Stimulated activated CD4-positive, alpha-beta T cell treated with anti-CD3 and anti-CD28 coated beads, Interleukin-15, amount 100 ng/mL, for 24 hours (primary cell): ENCODE results near the gene TMIGD1.
A peak's percentile ranks its signal among the peaks of the same experiment; 100 is the strongest.

Source experiments
- DNase-seq: peaks from one replicate; pipeline ENCODE4 v3.0.0-alpha.2; 2020

TMIGD1 gene

DNA sequence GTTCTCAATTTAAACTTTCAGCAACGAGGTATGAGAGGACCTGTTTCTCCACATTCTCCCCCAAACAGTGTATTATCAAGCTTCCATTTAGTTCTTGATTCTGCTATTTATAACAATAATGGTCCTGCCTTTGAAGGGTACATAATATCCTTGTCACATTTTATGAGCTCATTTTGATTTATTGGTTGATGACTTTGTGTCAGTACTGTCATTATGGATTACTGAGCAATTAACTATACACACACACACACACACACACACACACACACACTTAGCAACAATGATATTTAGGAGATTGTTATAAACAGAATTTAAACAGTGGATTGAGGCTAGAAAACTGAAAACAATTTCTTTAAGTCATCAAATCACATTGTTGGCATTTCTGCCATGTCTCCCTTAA, 7.0 kb downstream of the TMIGD1 start:
- DNase-seq = no peak

DNA sequence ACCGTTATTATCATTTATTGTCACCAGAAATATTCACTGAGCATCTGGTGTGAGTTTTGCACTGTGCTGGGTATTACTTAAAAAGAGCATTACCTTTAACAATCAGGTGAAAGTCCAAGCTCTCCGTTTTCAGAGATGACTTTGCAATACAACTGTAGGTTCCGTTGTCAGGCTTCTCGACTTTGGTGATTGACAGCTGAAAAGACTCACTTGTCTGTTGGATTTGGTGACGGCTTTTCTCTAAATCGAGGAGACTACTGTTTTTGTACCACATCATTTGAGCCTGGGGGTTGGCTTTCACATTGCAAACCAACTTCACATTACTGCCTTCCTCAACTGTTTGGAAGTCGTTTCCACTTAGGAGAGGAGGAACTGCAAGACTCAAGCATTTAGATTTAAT, 9.1 kb downstream of the TMIGD1 start:
- no peak for DNase-seq

DNA sequence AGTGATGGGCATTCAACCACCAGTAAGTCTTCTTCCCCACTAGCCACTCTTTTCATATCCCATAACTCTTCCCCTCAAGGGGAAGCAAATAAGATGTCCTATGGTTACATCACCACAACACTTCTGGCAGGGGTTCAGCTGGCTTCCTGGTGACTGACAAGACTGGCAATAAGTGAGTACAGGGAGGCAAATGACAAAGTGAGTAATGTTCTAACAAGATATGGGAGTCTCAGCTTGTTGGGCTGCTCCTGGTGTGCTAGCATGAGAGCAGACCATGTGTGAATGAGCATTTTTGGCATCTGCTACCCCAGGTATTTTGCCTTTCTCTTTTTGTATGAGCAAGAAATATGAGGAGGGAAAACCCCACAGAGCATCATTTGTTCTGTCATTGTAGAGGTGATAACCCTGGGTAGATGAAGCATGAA, 9.9 kb downstream of the TMIGD1 start:
- peak; percentile 48 for DNase-seq

DNA sequence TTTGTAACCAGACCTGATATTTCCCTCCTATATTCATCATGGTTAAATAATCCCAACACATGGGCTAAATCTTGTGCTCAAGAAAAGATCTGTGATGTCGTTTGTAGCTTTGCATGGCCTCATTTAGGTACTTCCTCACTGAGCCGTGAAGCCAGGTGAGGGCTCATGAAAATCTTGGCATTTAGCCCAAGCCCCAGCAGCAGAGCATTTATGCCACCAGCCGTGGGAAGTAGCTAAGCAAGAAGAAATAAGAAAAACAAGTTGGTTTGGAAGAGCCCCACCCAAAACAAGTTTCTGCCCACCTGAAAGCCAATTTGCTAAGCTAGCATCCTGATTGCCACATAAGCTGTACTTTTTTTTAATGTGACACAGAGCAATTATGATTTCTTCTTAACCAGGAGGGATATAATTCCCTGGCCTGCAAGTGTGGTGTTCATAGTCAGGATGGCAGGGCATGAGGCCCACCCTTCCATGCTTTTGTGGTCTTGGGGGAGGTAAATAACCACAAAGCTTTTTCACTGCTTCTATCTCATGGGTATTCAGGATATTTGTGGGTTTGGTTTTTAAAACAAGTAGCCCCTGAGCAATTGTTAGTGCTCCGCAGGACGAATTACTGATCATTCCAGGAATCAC, 10.5 kb downstream of the TMIGD1 start:
- DNase-seq = no peak

DNA sequence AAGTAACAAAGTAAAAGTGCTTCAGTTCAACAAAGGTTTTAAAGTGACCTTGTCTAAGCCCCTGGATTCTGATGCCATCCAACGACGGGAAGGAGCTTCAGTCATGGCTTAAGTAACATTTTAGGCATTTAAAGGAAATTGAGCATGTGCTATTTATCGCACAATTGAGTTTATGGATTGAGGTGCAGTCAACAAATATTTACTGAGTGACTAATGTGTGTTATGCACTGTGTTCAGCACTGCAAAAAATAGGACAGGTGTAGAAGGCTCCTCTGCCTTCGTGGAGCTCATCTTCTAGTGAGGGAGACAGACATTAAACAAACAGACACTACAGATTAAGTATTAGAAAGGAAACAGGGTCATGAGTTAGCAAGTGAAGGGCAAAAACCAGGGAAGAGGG, 12.5 kb downstream of the TMIGD1 start:
- DNase-seq = no peak

DNA sequence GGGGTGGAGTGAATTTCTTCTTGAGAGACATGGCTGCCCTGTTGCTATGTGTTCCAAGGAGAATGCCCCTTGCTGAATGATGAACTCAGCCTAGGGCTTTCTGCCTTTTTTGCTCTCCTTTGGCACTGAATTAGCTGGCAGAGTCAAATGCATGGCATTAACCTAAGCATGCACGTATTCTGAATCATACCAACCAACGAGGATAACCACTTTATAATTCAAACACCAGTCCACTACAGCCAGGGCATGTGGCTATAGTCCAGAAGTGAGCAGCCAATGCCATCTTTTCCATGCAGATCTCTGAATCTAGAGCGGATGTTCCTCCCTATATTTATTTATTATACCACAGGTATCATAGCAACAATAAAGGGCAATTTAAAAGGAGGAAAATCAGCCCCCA, 15.7 kb downstream of the TMIGD1 start:
- no peak for DNase-seq

DNA sequence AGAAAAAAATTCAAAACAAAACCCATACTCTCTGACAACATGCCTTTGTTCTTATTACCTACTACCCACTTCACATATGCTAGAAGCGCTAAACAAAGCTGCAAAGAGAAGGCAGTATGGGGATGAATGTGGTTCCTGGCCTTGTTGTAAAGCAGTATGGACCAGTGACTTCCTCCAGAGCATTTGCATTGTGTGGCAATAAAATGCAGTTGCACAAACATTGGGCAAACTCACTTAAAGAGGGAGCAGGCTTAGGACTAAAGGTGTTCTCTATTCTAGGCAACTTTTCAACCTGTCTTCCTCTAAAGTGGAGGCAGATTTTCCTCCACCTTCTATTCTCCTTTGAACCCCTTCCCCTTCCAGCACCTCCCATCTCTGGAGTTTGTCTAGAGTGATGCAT, 17.1 kb downstream of the TMIGD1 start:
- no peak for DNase-seq

DNA sequence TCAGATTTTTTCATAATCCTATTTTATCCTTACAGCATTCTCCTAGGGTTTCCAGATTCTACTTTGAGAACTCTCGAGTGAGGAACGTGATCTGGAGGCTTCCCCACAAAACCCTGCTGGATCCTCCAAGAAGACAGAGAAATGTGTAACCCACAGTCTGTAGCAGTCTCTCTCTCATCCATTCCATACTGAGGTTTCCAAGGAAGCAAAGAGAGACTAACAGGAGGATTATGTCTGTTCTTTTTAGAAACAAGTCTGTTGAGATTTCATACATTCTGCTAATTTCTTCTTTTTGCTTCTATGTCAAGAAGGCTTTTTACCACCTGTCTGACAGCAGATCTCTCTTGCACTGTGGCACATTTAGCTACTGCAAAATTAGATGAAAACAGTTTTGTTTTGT, 18.8 kb downstream of the TMIGD1 start:
- no peak for DNase-seq

DNA sequence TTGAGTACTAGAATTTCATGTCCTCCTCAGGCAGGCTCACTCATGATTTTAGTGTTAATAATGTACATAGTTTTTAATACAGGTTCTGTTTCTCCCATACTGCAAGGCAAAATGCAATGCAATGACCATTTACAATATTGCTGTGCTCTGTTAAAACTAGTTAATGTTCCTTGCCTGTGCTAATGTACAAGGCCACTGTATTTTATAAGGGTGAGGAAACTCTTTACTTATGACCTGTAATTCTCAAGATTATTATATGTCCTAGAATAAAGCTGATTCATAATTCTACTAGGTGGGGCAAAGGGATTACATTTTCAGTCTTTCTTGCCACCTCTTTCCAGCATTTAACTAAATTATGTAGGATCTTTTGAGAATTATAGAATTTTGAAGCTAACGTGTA, 19.4 kb downstream of the TMIGD1 start:
- no peak for DNase-seq

DNA sequence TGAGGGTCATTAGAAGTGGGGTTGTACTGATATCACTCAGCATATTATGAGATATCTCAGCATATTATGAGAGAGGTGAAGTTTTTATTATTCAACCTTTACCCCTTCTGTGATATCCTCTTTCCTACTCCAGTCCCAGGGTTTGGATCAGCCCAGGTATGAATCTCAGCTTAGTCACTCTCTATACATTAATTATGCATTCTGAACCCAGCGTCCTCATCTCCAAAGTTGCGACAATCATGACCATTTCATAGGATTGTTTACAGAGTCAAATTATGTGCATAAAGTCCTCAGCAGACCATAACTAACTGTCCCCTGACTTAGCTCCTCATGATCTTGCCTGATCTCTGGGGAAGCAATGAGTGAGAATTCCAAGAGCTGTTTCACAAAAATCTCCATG, 21.6 kb downstream of the TMIGD1 start:
- no peak for DNase-seq

DNA sequence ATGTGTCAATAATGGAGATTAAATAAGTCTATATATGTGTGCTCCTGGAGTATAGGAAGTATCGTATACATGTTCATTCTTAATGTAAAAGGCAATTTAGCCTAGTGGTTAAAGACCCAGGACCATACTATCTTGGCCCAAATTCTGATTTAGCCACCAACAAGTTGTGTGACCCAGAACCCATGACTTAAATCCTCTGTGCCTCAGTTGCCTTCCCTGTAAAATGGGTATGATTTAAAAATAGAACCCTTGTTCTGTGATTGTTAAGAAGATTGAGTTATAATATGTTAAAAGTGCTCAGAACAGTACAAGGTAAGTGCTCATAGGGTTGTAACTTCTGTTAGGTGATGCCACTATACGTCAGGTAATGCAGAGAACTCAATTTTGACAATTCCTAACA, 23.3 kb downstream of the TMIGD1 start:
- DNase-seq = no peak

DNA sequence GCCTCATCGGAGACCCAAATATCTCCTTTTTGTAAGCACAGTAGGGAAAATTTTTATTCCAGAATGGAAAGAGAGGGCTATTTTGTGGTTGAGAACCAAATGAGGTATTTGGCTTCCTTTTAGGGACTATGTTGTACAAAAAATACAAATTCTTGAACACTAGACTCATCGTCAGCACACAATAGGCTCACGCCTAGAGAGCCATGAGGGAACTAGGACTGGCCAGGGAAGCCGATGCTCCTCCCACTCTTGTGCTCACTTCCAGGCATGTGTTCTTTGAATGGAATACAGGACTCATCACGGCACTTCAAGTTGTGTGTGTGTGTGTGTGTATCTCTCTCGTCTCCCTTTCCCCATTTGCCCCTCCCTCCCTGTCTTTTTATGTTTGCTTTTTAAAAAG, 24.3 kb downstream of the TMIGD1 start:
- no peak for DNase-seq

DNA sequence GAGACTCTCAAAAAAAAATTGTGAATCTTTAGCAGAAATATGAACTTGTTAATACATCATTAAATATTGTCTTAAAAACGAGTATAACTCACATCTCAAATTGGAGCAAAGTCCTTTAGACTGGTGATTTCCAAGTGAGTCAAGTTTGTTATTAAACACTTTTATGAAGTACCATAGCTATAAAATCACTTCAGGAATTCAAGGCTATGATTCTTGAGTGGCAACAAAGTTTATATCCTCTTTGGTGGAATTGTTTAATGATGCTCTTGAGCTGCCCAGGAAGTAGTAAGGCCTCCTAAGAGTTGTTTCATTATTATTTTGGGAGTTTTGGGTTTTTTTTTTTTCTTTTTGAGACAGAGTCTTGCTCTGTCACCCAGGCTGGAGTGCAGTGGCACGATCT, 25.5 kb downstream of the TMIGD1 start:
- no peak for DNase-seq

DNA sequence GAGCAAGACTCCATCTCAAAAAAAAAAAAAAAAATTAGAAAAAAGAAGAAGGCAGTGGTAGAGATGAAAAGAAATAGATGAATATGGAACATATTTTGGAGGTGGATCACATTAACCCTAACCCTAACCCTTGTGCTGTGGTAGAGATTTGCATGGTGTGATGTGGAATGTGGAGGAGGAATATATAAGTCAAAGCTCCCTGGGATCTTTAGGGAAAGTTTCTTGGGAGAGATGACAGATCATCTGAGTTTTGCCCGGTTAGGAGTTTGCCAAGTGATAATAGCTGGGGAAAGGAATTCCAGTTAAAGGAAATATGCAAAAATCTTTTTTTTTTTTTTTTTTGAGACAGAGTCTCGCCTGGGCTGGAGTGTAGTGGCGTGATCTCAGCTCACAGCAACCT, 29.1 kb downstream of the TMIGD1 start:
- no peak for DNase-seq

DNA sequence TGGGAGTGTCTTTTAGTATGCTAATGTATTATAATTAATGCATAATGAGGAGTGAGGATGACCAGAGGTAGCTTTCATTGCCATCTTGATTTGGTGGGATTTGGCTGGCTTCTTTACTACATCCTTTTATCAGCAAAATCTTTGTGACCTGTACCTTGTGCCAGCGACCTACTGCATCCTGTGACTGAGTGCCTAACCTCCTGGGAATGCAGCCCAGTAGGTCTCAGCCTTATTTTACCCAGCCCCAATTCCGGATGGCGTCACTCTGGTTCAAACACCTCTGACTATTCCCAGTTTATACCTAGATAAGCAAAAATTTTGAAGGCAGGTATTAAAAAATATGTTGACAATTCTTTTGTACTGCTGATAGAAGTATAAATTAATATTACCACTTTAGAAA, 31.6 kb downstream of the TMIGD1 start:
- DNase-seq = no peak

DNA sequence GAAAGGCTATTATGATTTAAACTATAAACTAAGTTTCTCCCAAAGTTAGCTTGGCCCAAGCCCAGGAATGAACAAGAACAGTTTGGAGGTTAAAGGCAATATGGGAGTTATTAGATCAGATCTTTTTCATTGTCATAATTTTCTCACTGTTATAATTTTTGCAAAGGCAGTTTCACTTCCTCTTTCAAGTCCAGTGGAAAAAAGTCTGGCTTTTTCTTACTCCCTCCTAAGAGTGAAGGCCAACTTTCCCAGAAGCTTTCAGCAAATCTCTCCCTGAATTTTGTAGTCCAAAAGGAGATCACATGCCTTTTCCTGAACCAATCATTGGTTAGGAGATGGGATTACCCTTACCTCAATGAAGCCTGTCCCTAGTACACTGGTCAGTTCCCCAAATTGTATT, 33.0 kb downstream of the TMIGD1 start:
- no peak for DNase-seq

DNA sequence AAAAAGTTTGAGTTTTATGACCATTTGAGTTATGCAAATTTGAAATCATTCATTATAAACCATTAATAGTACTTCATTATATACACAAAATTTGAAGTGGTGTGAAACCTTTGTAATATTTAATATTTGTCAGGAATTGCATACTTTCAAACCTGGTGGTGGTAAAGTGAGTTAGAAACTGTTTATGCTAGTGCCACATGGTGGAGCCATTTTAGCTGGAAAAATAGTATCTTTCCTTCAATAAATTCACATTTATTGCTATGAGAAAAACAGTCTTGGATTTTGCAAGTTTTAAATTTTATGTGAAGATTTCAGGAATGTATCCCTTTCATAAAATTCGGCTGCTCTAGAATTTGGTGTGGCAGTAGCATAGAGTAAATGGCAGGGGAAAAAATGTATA, 34.9 kb downstream of the TMIGD1 start:
- DNase-seq = no peak

DNA sequence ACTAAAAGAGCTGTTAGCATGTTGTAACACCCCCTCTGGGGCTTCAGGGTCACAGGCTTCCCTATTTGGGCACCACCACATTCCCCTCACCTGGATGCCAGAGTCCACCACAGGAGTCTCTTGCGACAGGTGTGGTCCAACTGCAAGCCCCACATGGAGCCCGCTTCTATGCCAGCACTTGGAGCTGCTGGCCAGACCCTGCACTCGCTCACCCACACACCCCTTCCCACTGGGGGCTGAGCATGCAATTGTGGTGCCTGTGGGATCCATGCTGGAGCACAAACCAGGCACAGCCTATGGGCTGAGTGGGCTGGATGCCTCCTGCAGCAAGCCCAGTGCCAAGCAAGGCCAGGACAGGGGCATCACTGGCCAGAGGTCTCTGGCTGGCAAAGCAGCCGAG, 36.1 kb downstream of the TMIGD1 start:
- DNase-seq = no peak

DNA sequence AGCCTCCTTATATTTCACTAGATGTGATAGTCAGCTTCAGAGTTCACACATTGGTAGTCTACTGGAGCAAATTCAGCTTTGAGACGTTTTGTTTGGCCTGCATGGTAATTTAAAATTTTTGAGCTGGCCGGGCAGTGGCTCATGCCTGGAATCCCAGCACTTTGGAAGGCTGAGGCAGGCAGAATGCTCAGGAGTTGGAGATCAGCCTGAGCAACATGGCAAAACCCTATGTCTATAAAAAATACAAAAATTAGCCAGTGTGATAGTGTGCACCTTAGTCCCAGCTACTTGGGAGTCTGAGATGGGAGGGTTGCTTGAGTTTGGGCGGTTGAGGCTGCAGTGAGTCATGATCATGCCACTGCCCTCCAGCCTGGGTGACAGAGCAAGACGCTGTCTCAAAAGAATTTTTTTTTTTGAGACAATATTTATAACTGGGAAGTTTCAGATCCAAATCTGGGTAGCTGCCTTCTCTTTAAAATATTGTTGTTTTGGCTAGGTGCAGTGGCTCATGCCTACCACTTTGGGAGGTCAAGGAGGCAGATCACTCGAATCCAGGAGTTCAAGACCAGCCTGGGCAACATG, 37.3 kb downstream of the TMIGD1 start:
- DNase-seq = no peak

DNA sequence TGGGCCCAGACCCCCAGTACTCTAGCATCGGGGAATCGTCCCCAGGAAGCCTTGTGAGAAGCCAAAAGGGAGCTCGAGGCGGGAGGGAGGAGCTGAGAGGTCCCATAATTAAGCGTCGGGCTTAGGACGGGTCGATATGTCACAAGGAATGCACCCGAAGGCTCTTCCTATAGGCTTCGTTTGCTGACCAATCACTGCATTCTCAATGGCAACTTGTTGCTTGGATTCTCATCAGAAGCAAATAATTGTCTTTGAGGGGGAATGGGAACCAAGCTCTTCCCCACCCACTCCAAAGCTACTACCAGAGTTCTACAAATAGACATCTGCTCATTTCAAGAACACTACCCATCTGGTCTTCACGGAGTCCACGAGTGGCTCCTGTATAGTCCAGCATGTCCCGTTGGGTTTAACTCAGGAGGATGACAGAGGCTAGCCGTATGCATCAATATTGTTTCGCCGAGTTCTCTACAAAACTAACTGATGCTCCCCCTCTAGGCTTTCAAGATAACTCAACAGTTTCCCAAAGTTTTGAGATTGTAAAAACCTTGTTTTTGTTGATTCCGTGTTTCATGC, 41.5 kb downstream of the TMIGD1 start:
- DNase-seq = no peak

DNA sequence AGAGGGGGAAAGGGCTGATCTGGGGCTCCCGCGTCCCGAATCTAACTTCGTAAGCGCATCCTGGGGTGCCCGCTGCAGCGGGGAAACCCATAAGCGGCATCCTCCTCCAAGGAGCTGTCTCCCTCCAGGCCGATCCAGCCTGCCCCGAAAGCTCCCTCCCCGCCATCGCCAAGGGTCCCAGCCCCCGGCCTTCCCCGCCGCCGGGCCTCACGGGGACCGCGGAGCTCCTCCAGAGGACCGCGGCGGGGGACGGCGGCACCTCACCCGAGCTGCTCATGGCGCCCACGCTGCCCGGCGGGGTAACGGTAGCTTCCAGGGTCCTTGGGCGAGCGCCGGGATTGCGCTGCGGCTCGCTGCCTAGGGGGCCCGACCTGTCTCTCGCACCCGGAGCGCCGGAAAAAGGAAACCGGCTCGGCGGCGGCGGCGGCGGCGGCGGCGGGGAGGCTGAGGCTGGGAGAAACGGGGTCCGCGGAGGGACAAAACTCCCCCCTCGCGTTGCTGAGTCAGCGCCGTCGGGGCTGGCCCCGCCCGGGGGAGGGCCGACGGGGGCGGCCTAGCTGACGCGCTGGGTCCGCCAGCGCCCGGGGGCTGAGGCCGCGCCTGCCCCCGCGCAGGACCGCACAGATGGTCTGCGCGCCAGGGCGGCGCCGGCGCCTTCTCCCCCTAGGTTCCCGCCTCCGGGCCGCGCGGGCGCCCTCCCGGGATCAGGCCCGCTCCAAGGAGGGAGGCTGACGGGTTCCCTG, 42.1 kb downstream of the TMIGD1 start, which contains the start of gene BLMH:
Gene BLMH (minus strand): TSS at position 402 of the 743 bp plus-strand sequence. CDS start 125 bp downstream, at position 277.
- DNase-seq = peak; percentile 89

DNA sequence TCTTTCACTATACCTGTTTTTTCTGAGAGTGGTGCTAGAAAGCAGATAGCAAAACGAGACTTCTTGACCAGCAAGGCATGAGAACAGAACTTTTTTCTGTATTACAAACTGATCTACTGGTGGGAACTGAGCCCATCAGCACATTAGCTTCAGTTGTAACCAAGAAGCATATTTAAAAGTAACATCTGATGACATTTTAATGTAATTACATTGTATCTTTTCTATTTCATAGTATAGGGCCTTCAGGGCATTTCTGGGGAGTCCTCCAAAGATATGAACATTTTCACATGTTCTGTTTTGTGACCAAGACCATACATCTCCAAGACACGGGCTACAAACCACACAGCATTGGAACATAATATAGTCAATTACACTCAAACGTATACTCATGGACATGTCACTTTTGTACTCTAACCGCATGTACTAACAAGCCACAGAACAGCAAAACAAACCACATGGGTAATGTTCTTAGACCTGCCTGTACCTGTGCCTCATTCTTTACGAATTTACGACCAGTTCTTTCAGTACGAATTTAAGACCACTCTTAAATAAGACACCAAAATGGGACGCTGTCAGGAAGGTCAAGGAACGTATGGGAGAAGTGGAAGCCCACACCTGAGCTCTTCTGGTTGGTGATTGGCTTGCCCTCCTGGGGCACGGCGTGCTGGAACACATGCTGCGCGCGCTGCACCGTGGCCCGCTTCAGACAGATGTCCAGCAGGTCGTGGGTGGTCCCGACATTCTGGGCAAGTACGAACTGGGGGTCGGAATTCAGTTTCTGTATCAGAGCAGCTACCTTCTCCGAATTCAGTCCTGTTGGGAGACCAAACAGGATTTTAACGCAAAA, 42.9 kb downstream of the TMIGD1 start:
- peak; percentile 60 for DNase-seq

DNA sequence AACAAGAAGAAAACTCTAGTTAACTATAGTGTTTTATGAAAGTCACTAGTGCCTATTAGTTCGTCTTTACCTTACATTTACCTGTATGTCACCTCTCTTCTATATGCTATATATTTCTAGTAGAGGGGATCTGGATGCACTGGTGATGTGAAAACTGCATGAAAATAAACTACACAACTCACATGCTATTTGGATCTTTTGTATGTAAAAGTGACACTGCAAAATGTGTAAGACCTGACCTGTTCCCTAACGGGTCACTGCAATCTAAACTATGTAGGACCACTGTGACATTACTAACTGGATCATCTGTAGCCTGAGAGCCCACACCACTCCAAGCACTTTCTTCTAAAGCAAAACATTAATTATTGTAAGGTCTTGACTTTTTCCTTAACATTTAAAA, 43.8 kb downstream of the TMIGD1 start:
- DNase-seq = no peak
